GM12864 (cell line): ENCODE measurements around the gene PNPLA7.

Source experiments
- DNase-seq: peaks from one replicate; pipeline ENCODE4 v3.0.0-alpha.2; 2011; ENCODE audit warnings: low read depth
- H3K4me3 ChIP-seq: 2 replicates; pipeline ENCODE4 v1.5.1; 2011; ENCODE audit warnings: mild to moderate bottlenecking, low read depth, low read length, control low read depth
- TF ChIP-seq, protein P1 (sequence below): IDR thresholded peaks from 2 replicates; pipeline ENCODE4 v1.5.1; 2011; ENCODE audit warnings: low read depth, mild to moderate bottlenecking, moderate library complexity, low read length, control low read depth, inconsistent platforms; ENCODE audit errors: missing control alignments

PNPLA7 gene

DNA sequence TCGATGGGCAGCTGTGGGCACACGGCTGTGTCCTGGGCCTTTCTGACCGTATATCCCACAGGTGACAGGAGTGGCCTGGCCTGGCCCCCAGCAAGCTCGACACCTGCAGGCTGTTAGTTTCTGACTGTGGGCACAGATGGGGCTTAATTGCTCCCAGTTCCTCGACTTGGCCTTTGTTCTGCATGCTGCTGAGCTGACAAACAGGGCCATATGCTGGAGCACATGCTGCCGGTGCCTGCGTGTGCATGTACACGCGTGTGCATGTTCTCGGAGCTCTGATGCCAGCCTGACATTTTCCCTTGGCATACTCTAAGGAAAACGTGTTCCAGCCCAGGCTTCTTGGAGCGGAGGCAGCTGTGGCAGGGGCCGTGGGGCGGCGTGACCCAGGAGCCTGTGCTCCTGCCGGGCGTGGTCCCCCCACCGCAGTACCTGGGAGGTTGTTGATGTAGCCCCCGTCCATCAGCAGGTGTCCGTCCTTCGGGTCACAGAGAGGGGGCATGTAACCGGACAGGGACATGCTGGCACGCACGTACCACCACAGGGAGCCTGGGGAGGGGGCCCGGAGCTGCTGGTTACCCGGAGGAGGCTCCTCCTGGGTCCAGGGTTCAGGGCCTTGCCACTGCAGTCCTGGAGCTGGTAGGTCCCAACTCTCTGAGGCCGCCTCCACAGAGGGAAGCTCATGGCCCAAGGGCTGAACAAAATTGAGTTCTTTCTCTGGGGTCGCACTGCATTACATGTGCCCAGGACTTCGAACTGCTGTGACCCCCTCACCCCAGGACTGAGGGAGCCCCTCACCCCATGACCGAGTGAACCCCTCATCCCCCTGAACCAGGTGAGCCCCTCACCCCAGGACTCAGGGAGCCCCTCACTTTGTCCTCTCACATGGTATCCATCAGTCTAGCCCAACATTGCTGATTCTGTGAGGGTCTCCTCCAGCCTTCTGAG, 86.9 kb downstream of the PNPLA7 start:
- TF ChIP-seq, protein P1, sequence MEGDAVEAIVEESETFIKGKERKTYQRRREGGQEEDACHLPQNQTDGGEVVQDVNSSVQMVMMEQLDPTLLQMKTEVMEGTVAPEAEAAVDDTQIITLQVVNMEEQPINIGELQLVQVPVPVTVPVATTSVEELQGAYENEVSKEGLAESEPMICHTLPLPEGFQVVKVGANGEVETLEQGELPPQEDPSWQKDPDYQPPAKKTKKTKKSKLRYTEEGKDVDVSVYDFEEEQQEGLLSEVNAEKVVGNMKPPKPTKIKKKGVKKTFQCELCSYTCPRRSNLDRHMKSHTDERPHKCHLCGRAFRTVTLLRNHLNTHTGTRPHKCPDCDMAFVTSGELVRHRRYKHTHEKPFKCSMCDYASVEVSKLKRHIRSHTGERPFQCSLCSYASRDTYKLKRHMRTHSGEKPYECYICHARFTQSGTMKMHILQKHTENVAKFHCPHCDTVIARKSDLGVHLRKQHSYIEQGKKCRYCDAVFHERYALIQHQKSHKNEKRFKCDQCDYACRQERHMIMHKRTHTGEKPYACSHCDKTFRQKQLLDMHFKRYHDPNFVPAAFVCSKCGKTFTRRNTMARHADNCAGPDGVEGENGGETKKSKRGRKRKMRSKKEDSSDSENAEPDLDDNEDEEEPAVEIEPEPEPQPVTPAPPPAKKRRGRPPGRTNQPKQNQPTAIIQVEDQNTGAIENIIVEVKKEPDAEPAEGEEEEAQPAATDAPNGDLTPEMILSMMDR = no peak
- no peak for DNase-seq
- H3K4me3 ChIP-seq = no peak overlapping the region

DNA sequence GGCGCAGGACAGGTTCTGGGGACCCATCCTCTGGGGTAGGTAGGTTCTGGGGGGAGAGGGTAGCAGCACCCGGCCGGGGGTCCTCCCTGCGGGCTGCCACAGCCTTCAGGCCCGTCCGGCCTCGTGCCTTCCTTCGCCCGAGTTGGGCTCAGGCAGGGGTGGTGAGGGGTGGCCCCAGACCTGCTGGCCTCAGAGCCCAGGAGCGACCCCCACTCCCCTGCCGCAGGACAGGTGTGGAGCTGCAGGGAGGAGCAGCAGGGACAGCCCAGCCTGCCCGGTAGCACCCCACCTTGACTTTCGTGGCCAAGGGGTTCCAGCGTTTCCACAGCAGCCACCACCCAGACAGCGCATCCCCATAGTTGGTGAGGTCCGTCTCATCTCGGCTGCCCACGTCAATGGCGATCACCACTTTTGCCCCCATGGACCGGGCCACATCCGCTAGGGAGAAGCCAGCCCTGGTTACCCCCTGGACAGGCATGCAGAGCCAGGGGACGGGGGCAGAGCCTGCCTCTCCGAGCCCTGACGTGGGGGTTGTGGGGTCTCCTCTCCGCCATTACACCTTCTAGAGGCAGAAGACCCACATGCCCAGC, 87.7 kb downstream of the PNPLA7 start:
- no peak for DNase-seq
- TF ChIP-seq, protein P1 = no peak
- peak overlapping the region; percentile 38 for H3K4me3 ChIP-seq

DNA sequence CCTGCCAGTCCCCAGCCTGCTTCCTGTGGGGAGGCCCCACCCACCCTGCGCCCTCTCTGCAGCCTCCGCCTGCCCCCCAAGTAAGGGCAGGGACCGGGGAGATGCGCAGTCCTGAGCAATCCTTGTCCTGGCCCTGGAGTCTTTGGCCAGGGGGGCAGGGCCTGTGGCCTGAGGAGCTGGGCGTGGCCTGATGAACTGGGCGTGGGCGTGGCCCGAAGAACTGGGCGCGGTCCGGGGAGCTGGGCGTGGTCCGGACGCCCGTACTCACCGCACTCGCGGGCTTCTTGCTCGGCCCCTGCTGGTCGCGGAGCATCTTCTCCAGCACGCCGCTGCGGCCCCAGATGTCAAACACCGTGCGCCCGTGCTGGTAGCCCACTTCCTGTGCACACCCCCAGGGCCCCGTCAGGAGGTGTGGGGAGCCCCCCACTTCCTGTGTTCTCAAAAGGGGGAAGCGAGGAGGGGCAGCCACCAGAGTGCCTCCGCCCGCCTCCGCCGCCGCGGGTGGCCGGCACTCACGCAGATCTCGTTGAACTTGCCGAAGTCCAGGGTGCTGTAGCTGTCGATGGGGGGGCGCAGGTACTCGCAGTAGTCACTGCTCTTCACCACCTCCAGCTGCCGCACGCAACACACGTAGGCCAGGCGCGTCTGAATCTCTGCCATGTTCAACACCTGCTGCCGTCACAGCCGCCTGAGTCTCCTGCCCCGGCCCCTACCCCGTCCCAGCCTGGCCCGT, 88.4 kb downstream of the PNPLA7 start:
- peak overlapping the region; percentile 38 for H3K4me3 ChIP-seq
- peak; percentile 73 for DNase-seq

DNA sequence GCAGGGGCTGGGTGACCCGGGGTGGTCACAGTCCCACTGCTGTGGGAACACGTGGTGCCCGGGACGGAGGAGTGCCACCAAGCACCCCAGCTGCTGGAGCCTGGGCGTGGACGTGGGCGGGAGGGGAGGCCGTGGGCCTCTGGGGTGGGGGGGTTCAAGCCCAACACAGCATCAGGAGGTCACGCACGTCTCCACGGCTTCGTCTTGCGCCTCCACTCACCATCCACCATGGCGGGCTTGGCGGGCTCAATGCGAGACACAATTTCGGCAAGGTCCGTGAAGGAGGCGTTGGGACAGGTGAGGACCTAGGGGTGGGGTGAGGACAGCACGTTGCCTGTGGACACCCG, 88.9 kb downstream of the PNPLA7 start:
- no peak for DNase-seq
- peak overlapping the region; percentile 8; the same call in 1 of the 2 replicates for H3K4me3 ChIP-seq
- TF ChIP-seq, protein P1 = no peak

More for the DNA sequence above, 88.4 kb downstream of the PNPLA7 start:
- TF ChIP-seq, protein P1 = peak; percentile 22

DNA sequence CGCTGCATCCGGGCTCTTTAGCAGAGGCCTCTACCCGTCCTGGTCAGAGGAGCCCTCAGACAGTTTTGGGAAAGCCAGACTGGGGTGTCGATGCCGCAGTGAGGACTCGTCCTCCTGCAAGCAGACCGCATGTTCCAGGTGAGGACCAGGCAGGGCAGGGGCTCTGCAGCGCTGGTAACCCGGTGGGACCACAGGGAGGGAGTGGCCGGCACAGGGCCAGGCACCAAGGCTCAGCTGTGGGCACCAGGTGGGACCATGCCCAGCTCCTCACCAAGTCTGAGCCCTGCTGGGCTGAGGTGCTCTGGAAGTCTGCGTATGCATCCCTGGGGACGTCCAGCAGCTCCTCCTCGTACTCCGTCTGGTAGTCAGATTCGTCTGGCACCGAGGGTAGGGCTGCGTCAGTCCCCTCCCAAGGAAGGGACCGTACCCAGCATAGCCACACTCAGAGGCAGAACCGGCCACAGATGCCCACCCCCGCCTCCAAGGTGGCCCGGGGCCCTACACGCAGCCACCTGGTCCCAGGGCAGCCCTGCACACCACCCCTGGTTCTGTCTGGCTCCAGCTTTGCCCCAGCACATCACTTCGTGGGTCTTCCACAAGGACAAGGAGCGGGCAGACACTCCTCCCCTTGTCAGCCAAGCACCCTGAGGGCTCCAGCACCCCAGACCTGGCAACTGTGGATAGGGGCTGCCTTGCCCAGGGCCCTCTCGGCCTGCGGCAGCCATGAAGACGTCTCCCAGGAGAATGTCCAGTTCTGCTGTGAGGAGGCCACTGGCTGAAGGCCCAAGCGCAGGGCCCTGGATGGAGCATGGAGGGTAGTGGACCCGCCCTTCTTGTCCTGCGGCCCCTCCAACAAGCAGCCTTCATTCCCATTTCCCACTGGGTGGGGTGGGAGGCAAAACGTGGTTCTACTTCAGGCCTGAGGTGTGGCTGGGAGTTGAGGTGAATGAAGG, 89.6 kb downstream of the PNPLA7 start:
- no peak overlapping the region for H3K4me3 ChIP-seq
- TF ChIP-seq, protein P1 = no peak
- DNase-seq = no peak

DNA sequence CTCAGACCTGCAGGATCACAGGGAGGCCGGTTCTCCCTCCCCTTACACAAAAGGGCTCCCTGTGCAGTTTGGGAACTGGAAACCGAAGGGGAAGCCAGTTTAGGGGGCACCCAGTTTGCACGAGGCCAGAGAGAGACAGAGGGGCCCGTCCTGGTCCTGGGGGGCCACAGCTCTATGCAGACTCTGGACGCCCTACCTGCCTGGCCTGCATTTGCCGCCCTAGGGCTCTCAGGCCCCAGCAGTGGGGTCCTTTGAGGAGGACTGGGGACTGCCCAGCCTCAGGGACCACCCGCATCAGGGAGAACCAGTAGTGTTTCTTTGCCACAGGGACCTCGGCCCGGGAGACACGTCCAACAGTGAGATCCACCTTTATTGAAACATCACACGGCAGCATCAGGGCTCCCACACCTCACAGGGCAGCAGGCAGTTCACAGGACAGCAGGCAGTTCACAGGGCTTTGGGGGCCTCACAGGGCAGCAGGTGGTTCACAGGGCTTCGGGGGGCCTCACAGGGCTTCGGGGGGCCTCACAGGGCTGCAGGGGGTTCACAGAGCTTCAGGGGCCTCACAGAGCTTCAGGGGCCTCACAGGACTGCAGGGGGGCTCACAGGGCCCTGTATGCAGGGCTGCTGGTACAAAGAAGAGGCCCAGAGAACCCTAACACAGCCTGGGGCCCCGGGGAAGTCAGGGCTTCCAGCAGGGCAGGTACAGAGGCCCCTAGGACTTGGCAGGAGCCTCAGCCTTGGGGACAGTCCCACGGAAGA, 90.4 kb downstream of the PNPLA7 start:
- TF ChIP-seq, protein P1 = no peak
- no peak for DNase-seq
- H3K4me3 ChIP-seq = peak overlapping the region; percentile 44
